Kidney (tissue), 14 donors: ENCODE results near the gene BLVRA. TPM values are rescaled to one million over a fixed set of nuclear protein-coding genes. Genes with fewer than 3 reads are reported as not detected.

Source experiments
- DNase-seq, 5 donors: peaks; one replicate each; pipeline ENCODE4 v3.0.0-alpha.2; 2013 to 2020
- FAIRE-seq: peaks from 2 replicates; lab custom pipeline; 2012; peaks lifted over from hg19 to GRCh38; lab: Jason Lieb, UNC
- H3K27ac ChIP-seq, 2 donors: one replicate each; pipeline ENCODE4 v1.7.0; 2013; ENCODE audit warnings: low read depth in 2 of 2, low read length in 2 of 2, inconsistent platforms in 1 of 2
- H3K27me3 ChIP-seq: one replicate; pipeline ENCODE4 v1.7.1; 2013; ENCODE audit warnings: low read length, inconsistent platforms; ENCODE audit not compliant: control insufficient read depth, insufficient read depth
- H3K36me3 ChIP-seq, 3 donors: one replicate each; pipeline versions ENCODE4 v1.7.0 to v1.7.1; 2013; ENCODE audit warnings: low read length in 3 of 3, control low read depth in 1 of 3, inconsistent platforms in 1 of 3; ENCODE audit not compliant: insufficient read depth in 3 of 3, control insufficient read depth in 2 of 3
- H3K4me1 ChIP-seq, 3 donors: one replicate each; pipeline versions ENCODE4 v1.7.0 to v1.7.1; 2013; ENCODE audit warnings: low read length in 3 of 3, inconsistent platforms in 1 of 3, low read depth in 1 of 3; ENCODE audit not compliant: control insufficient read depth in 2 of 3, insufficient read depth in 2 of 3
- H3K4me3 ChIP-seq, 3 donors: one replicate each; pipeline versions ENCODE4 v1.7.0 to v1.8.1; 2013; ENCODE audit warnings: low read length in 3 of 3, control low read depth in 1 of 3, inconsistent platforms in 1 of 3
- H3K9ac ChIP-seq, 3 donors: one replicate each; pipeline versions ENCODE4 v1.7.0 to v1.7.1; 2013; ENCODE audit warnings: low read length in 3 of 3, control low read depth in 1 of 3, inconsistent platforms in 1 of 3
- H3K9me3 ChIP-seq, 3 donors: one replicate each; pipeline versions ENCODE4 v1.7.0 to v1.7.1; 2013; ENCODE audit warnings: low read length in 3 of 3, control low read depth in 1 of 3, inconsistent platforms in 1 of 3; ENCODE audit not compliant: control insufficient read depth in 2 of 3, insufficient read depth in 1 of 3
- CTCF ChIP-seq: IDR thresholded peaks from 3 replicates; pipeline ENCODE4 v1.5.1; 2012; ENCODE audit warnings: mild to moderate bottlenecking, moderate library complexity, borderline replicate concordance; ENCODE audit not compliant: insufficient read depth; ENCODE audit errors: extremely low read depth
- intact Hi-C: fragments of 100-400 bp; cut with DNase I; formaldehyde crosslinking; loops from one replicate; pipeline ENCODE4 v1.11.1; 2022
- polyA plus RNA-seq: library from polyadenylated mRNA; stranded (reverse); fragments of 350-450 nt; fragmentation: Illumina TruSeq; extraction: RNeasy Lipid Tissue Mini Kit (QIAGEN cat#74804); gene quantifications from one replicate; pipeline ENCODE4 v1.2.3, GENCODE V29; 2014; ENCODE audit warnings: low read depth, low replicate concordance; ENCODE audit not compliant: insufficient read depth
- total RNA-seq: library from RNA; stranded (reverse); fragmentation: NEBNext Ultra II Directional; extraction: Animal tissue kit (Norgen Biotek cat#: 25700); gene quantifications from one replicate; pipeline ENCODE4 v1.2.1, GENCODE V29; 2021
- donor health status: control.
- donor health status: control.
- donor health status: control.
- donor health status: control.
- donor health status: control.
- donor health status: DM: yes; HTN: yes; CAD: no.
- donor health status: Normal renal cell carcinoma (clear cell type).

Gene BLVRA
- total and polyA plus RNA-seq, 2 donors from 2014 or later = 69.6 to 86.9 TPM

- intact Hi-C loops = no loop called here
- Histone ChIP-seq H3K9ac (no peak overlapping the region), H3K4me3 (no peak overlapping the region), H3K36me3 (no peaks in the 10 kb centered on the region), H3K27me3 (no peaks in the 10 kb centered on the region), H3K27ac (no peak overlapping the region), H3K4me1 (no peaks in the 10 kb centered on the region), H3K9me3 (no peaks in the 10 kb centered on the region)
- DNase-seq (no peak), FAIRE-seq (no peak)
- TF ChIP-seq CTCF = no peak
These were observed 41.9 kb upstream of the BLVRA start for GRCh38 chr7:43716598-43716997.

GRCh38 chr7:43721193-43721806, 37.2 kb upstream of the BLVRA start:
- FAIRE-seq = peak; percentile 96
- H3K9ac ChIP-seq = no peak overlapping the region
- no peaks in the 10 kb centered on the region for H3K36me3 ChIP-seq
- H3K4me3 ChIP-seq = no peak overlapping the region
- DNase-seq = peak in 2 of 5 donors; percentile 45 to 75
- TF ChIP-seq CTCF = peak; percentile 69
- H3K27ac ChIP-seq = no peak overlapping the region
- H3K27me3 ChIP-seq = no peaks in the 10 kb centered on the region
- no peaks in the 10 kb centered on the region for H3K4me1 ChIP-seq
- H3K9me3 ChIP-seq = no peaks in the 10 kb centered on the region
- intact Hi-C loops = no loop called here

GRCh38 chr7:43723007-43723341, 35.5 kb upstream of the BLVRA start:
- Histone ChIP-seq H3K36me3 (no peaks in the 10 kb centered on the region), H3K27me3 (no peaks in the 10 kb centered on the region), H3K4me3 (no peak overlapping the region), H3K9me3 (no peaks in the 10 kb centered on the region), H3K4me1 (peaks cover 0 to 4% (median 0%) of the 10 kb centered on the region in 3 donors), H3K27ac (no peak overlapping the region), H3K9ac (no peak overlapping the region)
- no peak for TF ChIP-seq CTCF
- no peak for DNase-seq
- no peak for FAIRE-seq
- intact Hi-C loops = no loop called here

- intact Hi-C loops = no loop called here
- Histone ChIP-seq H3K4me1 (peaks cover 0 to 4% (median 2%) of the 10 kb centered on the region in 3 donors), H3K36me3 (no peaks in the 10 kb centered on the region), H3K27ac (no peak overlapping the region), H3K9ac (no peak overlapping the region), H3K9me3 (no peaks in the 10 kb centered on the region), H3K4me3 (no peak overlapping the region), H3K27me3 (no peaks in the 10 kb centered on the region)
- no peak for FAIRE-seq
- no peak for TF ChIP-seq CTCF
- no peak for DNase-seq
These were observed 33.2 kb upstream of the BLVRA start for GRCh38 chr7:43725251-43725650.
